Measurements from ENCODE around the gene FERMT2. TPM values are rescaled to one million over a fixed set of nuclear protein-coding genes. Genes with fewer than 3 reads are reported as not detected.

Gene FERMT2
- total and polyA plus RNA-seq, 9 of the 15 experiments (the other 6 are each of a cell fraction or from before 2014, with no cell fraction given) = 0.10 to 1.3 (median 0.40) TPM

DNA sequence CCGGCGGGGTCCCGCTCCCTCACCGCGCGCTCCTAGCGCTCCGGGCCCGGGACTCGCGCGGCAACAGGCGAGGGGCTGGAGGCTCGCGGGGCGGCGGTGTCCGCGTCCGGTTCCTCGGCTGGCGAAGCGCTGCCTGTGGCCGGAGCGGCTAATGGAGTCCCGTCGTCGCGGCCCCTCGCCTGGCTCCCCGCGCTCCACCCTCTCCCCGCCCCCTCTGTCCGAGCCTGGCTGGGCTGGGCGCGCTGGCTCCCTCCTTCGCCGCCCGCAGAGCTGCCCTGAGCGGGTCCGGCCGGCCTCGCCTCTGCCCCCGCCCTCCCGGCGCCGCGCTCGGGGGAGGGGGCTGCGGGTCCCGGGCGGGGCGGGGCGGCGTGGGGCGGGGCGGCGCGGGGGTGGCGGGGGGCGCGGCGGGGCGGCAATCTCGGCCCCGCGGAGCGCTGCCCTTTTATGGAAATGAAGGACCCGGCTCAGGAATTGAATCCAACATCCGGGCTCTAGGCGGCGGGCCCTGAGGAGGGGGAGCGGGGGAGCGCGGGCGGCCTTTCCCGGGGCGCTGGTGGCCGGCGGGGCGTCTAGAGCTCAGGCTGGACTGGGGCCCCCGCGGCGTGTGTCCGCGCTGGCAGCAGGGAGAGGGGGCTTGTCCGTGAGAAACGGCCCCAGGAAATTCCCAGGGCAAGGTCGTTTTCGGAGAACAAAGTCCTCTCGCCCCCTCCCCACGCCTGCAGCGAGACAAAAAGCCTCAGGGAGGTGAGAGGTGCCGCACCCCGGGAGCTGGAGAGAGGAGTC is at the start of gene FERMT2 (continued):
- TF ChIP-seq, protein P1, sequence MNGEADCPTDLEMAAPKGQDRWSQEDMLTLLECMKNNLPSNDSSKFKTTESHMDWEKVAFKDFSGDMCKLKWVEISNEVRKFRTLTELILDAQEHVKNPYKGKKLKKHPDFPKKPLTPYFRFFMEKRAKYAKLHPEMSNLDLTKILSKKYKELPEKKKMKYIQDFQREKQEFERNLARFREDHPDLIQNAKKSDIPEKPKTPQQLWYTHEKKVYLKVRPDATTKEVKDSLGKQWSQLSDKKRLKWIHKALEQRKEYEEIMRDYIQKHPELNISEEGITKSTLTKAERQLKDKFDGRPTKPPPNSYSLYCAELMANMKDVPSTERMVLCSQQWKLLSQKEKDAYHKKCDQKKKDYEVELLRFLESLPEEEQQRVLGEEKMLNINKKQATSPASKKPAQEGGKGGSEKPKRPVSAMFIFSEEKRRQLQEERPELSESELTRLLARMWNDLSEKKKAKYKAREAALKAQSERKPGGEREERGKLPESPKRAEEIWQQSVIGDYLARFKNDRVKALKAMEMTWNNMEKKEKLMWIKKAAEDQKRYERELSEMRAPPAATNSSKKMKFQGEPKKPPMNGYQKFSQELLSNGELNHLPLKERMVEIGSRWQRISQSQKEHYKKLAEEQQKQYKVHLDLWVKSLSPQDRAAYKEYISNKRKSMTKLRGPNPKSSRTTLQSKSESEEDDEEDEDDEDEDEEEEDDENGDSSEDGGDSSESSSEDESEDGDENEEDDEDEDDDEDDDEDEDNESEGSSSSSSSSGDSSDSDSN (IDR thresholded peaks at IDR 0.05; ENCODE audit: borderline replicate concordance in 1 of 2, low read depth in 2 of 2, low read length in 2 of 2) = 0 out of 4 replicates have a peak, but pooled peaks of 1 of the 2 experiments have one; percentile 5
- TF ChIP-seq RBM14 (IDR thresholded peaks at IDR 0.05; ENCODE audit: borderline replicate concordance, insufficient read depth, low read depth, low read length) = no peak

DNA sequence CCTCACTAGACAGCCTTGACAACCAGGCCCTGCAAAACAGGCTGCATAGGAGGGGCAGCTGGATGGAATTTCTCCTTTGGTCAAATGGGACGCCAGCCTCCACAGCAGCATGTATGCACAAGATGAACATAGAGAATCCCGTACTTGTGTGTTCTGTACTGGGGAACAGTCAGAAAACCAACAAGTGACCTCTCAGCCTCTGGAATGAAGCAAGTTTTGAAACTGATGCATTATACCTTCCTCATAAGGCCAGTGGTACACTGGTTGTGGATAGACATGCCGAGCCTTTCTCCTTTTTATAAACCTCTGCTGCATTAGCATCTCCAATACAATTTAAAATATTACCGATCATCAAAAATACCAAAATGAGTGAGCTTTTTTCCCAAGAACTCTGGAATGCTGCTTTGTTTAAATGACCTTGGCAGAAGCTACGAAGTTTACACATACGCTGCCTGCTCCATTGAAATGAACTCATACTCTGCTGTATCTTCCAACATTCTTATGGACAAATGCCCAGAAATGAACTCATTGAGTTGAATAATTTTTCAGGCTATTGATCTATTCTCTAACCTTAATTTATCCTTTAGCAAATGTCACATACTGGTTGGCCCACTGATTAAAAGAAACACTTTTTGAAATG is 47.6 kb upstream of the FERMT2 start:
- CTCF ChIA-PET (ENCODE audit: low intra/inter-chr PET ratio) = no interaction called here
- no peaks in the 10 kb centered on the region for H4K20me1 ChIP-seq (replicated peaks; ENCODE audit: control insufficient read depth, insufficient read depth, low read length)
- TF ChIP-seq ZNF766 (CRISPR knock-in tag; conservative IDR thresholded peaks at IDR 0.05) (no peak), ZNF384 (IDR thresholded peaks at IDR 0.05; ENCODE audit: low read depth, low read length) (no peak), CBX1 (IDR thresholded peaks at IDR 0.05; ENCODE audit: low read depth) (no peak), CCNT2 (IDR thresholded peaks at IDR 0.05; ENCODE audit: borderline replicate concordance, extremely low read depth, insufficient read length, low read depth, low read length) (no peak), TOE1 (IDR thresholded peaks at IDR 0.05; ENCODE audit: borderline replicate concordance) (no peak), TOE1 (CRISPR knock-in tag; IDR thresholded peaks at IDR 0.05; ENCODE audit: borderline replicate concordance, low read depth) (no peak), SAFB2 (IDR thresholded peaks at IDR 0.05; ENCODE audit: borderline replicate concordance, low read depth, low read length, severe bottlenecking) (no peak)

More for the DNA sequence above, 47.6 kb upstream of the FERMT2 start:
- ATAC-seq (no peak), FAIRE-seq (no peak), DNase-seq (ENCODE audit: extremely low read depth in 1 of 4, low spot score in 3 of 4) (no peak)
- H3K9me1 ChIP-seq (ENCODE audit: control insufficient read depth, insufficient read depth, low read length) = no peaks in the 10 kb centered on the region
- no peak overlapping the region for H3K4me3 ChIP-seq
- intact Hi-C loops (cut with micrococcal nuclease) = no loop called here
- no TSS peak for BruUV-seq (replicated peaks)
- no peaks in the 10 kb centered on the region for H3K9me3 ChIP-seq (replicated peaks; ENCODE audit: control insufficient read depth, insufficient read depth, low read depth, low read length)
- POLR2A ChIA-PET = no interaction called here
- in situ Hi-C loops (cut with MboI) = no loop called here
- no peaks in the 10 kb centered on the region for H3K36me3 ChIP-seq (ENCODE audit: control insufficient read depth, insufficient read depth, low read length)
- H3K4me2 ChIP-seq (ENCODE audit: insufficient read depth, low read length) = no peak overlapping the region
- no peak overlapping the region for H3K9ac ChIP-seq (ENCODE audit: insufficient read depth in 1 of 2, low read depth in 2 of 2, low read length in 2 of 2)
- 0 out of 5 replicates have a peak, but pooled peaks cover 0 to 6% of the 10 kb centered on the region in 2 experiments for H3K27me3 ChIP-seq (ENCODE audit: control insufficient read depth in 2 of 2, insufficient read depth in 2 of 2, low read length in 2 of 2)
- WGBS (ENCODE audit: insufficient coverage, low coverage, missing lambda C conversion rate) = 0% methylated on average over 5 of the region's 6 CpGs
- H3K27ac ChIP-seq (ENCODE audit: extremely low read depth, low read depth, low read length) = no peak overlapping the region
- no peak overlapping the region for H2AFZ ChIP-seq (ENCODE audit: low read depth, low read length)
- H3K79me2 ChIP-seq (ENCODE audit: control insufficient read depth, insufficient read depth, low read length) = no peaks in the 10 kb centered on the region
- H3K4me1 ChIP-seq (replicated peaks in 1 of 2; ENCODE audit: control insufficient read depth in 2 of 2, insufficient read depth in 2 of 2, low read length in 2 of 2) = peaks cover 0 to 4% of the 10 kb centered on the region in 2 experiments; a peak in 2 of 5 replicates

All from K562 (cell line).